Gastroesophageal sphincter (tissue), 4 donors: ENCODE results near the gene THRA. TPM values are rescaled to one million over a fixed set of nuclear protein-coding genes. Genes with fewer than 3 reads are reported as not detected.

Source experiments
- ATAC-seq: fragments of 150-250 bp; one replicate; pipeline ENCODE4 v1.9.1; 2016; ENCODE audit warnings: mild to moderate bottlenecking, moderate library complexity
- H3K27ac ChIP-seq, 4 donors: fragments of 200-600 bp; sonication (generic) in 3 of 4; 1 replicate in 3 of 4; 2 replicates in 1 of 4; pipeline ENCODE4 v1.5.1; 2016 to 2019
- H3K27me3 ChIP-seq: fragments of 200-600 bp; sonication (generic); one replicate; pipeline ENCODE4 v1.5.1; 2019
- H3K36me3 ChIP-seq, 2 donors: fragments of 200-600 bp; sonication (generic); one replicate each; pipeline ENCODE4 v1.5.1; 2019; ENCODE audit warnings: control low read depth in 1 of 2
- H3K4me1 ChIP-seq, 3 donors: fragments of 200-600 bp; sonication (generic); 1 replicate in 2 of 3; 2 replicates in 1 of 3; pipeline ENCODE4 v1.5.1; 2016 to 2019; ENCODE audit warnings: control low read depth in 2 of 3
- H3K4me3 ChIP-seq, 2 donors: fragments of 200-600 bp; sonication (generic); one replicate each; pipeline ENCODE4 v1.5.1; 2019; ENCODE audit warnings: mild to moderate bottlenecking in 1 of 2, moderate library complexity in 1 of 2
- H3K9me3 ChIP-seq, 3 donors: fragments of 200-600 bp; sonication (generic); one replicate each; pipeline ENCODE4 v1.5.1; 2017 to 2019; ENCODE audit warnings: control low read depth in 2 of 3
- EP300 ChIP-seq: sonication (generic); formaldehyde crosslinking; IDR thresholded peaks from one replicate; pipeline ENCODE4 v1.6.1; 2017; ENCODE audit warnings: antibody characterized with exemption, mild to moderate bottlenecking
- POLR2A ChIP-seq, 2 donors: fragments of 450-650 bp; IDR thresholded peaks; one replicate each; pipeline ENCODE4 v1.6.1; 2017; ENCODE audit warnings: antibody characterized with exemption in 2 of 2, mild to moderate bottlenecking in 2 of 2, moderate library complexity in 1 of 2
- POLR2AphosphoS5 ChIP-seq: sonication (generic); formaldehyde crosslinking; IDR thresholded peaks from one replicate; pipeline ENCODE4 v1.6.1; 2017; ENCODE audit warnings: antibody characterized with exemption
- WGBS, 2 donors: methylation state at CpG; one replicate each; pipeline ENCODE4 v1.1.5; 2018; ENCODE audit warnings: low coverage in 1 of 2; 5-methylcytosine and 5-hydroxymethylcytosine counted together
- total RNA-seq, 4 donors: library from RNA; depleted of rRNA; stranded (reverse); fragments of >200 nt; gene quantifications; one replicate each; pipeline ENCODE4 v1.1.0, GENCODE V29; 2016
- TF ChIP-seq, protein P1 (sequence below), 4 experiments: fragments of 200-600 bp in 2 of 4; fragments of 450-650 bp in 2 of 4; sonication (generic) in 1 of 4; IDR thresholded peaks; one replicate each; pipeline ENCODE4 v1.5.1; 2017 to 2019; ENCODE audit warnings: antibody characterized with exemption in 4 of 4, mild to moderate bottlenecking in 2 of 4, moderate library complexity in 2 of 4

The THRA gene
- total RNA-seq, 4 donors from 2014 or later = 84.8 to 133 (median 102) TPM

DNA sequence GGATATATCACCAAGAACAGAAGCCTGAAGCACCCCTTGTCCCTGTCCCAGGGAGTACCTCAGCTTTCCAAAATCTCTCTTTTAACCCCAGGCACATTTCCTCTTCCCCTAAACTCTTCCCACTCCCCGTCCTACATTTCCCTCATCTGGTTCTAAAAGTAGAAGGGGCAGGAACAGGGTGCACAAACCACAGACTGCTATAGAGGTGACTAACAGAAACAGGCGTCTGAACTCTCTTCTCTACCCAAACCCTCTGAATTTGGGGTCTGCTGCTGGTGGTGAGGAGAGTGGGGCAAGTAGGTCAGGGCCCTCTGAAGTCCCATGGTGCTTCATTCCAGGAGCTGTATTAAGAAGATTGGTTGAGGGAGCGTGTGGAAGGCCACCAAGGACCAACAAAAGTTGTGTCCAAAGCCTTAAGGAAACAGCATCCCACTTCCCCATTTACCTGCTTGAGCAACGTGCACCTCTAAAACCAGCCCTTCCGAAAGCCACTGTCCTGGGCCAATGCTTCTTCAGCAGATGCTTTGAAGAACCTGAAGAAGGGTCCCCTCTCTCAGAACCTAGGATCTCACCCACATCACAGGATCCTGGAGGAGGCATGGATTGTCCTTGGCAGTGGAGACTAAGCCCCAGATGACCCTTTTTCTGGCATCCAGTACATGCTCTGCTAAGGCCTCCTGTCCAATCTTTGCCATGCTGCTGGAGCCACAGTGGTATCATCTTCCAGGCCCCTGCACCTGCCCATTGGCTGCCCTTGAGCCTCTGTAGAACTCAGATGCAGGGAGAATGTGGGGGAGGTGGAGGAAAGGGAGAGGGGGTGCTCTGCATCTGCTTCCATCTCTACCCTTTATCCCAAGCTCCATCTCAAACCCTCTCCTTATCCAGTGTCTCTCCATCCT, 43.3 kb downstream of the THRA start:
- no peaks in the 10 kb centered on the region for H3K27me3 ChIP-seq
- TF ChIP-seq, protein P1, sequence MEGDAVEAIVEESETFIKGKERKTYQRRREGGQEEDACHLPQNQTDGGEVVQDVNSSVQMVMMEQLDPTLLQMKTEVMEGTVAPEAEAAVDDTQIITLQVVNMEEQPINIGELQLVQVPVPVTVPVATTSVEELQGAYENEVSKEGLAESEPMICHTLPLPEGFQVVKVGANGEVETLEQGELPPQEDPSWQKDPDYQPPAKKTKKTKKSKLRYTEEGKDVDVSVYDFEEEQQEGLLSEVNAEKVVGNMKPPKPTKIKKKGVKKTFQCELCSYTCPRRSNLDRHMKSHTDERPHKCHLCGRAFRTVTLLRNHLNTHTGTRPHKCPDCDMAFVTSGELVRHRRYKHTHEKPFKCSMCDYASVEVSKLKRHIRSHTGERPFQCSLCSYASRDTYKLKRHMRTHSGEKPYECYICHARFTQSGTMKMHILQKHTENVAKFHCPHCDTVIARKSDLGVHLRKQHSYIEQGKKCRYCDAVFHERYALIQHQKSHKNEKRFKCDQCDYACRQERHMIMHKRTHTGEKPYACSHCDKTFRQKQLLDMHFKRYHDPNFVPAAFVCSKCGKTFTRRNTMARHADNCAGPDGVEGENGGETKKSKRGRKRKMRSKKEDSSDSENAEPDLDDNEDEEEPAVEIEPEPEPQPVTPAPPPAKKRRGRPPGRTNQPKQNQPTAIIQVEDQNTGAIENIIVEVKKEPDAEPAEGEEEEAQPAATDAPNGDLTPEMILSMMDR (IDR thresholded peaks at IDR 0.05) = no peak
- TF ChIP-seq POLR2AphosphoS5 (no peak), POLR2A (IDR thresholded peaks at IDR 0.05) (no peak), EP300 (no peak)
- H3K27ac ChIP-seq = peak overlapping the region; percentile 94 to 99 (median 97)
- WGBS, 2 donors = 59 to 71% methylated on average over 2 to 3 of the region's 5 CpGs
- H3K36me3 ChIP-seq = no peaks in the 10 kb centered on the region
- peak overlapping the region in 1 of 2 donors; percentile 13 for H3K4me3 ChIP-seq
- no peak for ATAC-seq
- no peaks in the 10 kb centered on the region for H3K9me3 ChIP-seq
- peaks cover 36 to 100% (median 89%) of the 10 kb centered on the region in 3 donors for H3K4me1 ChIP-seq

DNA sequence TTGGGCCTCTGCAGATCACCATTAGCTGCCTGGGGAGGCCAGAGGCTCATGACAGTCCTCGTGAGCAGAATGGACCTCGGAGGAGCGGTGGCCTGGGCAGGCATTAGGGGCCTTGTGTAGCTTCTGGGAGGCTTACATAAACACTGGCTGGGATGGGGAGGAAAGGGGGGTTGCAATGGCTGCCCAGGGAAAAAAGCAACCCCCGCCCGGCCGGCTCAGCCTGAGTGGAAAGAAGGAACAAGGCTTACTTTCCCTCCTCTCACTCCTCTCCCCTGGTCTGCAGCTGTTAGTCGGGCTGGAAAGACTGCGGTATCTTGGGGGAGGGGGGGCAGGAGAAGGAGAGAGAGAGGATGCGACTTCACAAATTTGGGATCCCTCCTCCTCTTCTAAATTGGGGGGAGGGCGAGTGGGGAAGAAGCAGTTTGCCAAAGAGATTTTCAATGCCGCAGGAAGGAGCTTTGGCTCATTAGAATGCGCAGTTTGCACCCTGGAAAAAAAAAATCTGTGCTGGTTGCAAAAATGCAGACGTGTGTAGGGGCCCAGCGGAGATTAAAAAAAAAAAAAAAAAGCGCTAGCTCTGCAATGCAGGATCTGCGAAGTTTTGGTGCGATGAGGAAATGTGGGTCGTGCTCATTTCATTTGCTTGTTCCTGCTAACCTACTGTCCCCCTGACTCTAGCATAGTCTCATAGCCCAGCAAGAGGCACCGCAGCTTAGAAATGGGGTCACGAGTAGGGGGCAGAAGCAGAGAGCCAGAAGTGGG, 44.2 kb downstream of the THRA start:
- ATAC-seq = no peak
- Histone ChIP-seq H3K36me3 (no peaks in the 10 kb centered on the region), H3K4me3 (peak overlapping the region in 1 of 2 donors; percentile 13), H3K27ac (peak overlapping the region; percentile 94 to 99 (median 97)), H3K9me3 (no peaks in the 10 kb centered on the region), H3K27me3 (no peaks in the 10 kb centered on the region), H3K4me1 (peaks cover 38 to 100% (median 87%) of the 10 kb centered on the region in 3 donors)
- WGBS, 2 donors = 6 to 21% methylated on average over 8 to 11 of the region's 20 CpGs
- TF ChIP-seq POLR2A (IDR thresholded peaks at IDR 0.05) = no peak
- TF ChIP-seq POLR2AphosphoS5 = no peak
- TF ChIP-seq, protein P1 (IDR thresholded peaks at IDR 0.05) = no peak
- TF ChIP-seq EP300 = no peak

DNA sequence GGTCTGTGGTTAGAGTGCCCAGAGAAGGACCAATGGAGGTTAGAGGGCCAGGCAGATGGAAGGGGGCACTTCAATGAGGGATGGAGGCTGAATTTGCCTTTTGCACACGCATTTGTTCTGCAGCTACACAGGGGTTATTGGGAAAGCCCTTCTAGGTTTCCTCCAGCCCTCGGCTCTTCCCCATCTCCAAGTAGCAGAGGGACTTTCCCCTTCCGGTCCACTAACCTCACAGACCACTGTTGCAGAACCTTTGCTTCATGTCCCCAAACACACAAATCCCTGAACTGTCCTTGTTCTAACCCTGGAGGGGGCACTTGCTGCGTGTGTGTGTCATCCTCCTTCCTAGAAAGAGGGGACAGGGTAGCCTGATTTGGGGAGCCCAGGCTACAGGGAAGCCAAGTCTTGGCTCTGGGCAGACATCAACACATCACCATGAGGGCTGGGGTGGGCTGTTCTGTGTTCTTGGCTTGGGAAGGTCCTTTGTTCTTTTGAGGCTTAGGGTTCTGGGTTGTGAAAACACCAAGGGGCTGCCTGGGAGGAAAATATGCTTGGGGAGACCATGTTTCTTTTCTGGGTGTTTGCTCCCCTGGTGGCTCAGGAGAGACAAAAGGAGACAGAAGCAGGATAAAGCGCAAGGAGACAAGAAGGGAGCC, 44.9 kb downstream of the THRA start:
- WGBS, 2 donors = 11 to 13% methylated on average over 3 to 4 of the region's 5 CpGs
- Histone ChIP-seq H3K4me3 (peak overlapping the region in 1 of 2 donors; percentile 13), H3K27me3 (no peaks in the 10 kb centered on the region), H3K4me1 (peaks cover 45 to 100% (median 87%) of the 10 kb centered on the region in 3 donors), H3K27ac (peak overlapping the region; percentile 94 to 99 (median 97)), H3K36me3 (no peaks in the 10 kb centered on the region), H3K9me3 (no peaks in the 10 kb centered on the region)
- peak; percentile 5 for ATAC-seq
- TF ChIP-seq, protein P1 (IDR thresholded peaks at IDR 0.05) = peak in 1 of 4 experiments; percentile 25
- TF ChIP-seq POLR2A (IDR thresholded peaks at IDR 0.05) (no peak), EP300 (no peak)

DNA sequence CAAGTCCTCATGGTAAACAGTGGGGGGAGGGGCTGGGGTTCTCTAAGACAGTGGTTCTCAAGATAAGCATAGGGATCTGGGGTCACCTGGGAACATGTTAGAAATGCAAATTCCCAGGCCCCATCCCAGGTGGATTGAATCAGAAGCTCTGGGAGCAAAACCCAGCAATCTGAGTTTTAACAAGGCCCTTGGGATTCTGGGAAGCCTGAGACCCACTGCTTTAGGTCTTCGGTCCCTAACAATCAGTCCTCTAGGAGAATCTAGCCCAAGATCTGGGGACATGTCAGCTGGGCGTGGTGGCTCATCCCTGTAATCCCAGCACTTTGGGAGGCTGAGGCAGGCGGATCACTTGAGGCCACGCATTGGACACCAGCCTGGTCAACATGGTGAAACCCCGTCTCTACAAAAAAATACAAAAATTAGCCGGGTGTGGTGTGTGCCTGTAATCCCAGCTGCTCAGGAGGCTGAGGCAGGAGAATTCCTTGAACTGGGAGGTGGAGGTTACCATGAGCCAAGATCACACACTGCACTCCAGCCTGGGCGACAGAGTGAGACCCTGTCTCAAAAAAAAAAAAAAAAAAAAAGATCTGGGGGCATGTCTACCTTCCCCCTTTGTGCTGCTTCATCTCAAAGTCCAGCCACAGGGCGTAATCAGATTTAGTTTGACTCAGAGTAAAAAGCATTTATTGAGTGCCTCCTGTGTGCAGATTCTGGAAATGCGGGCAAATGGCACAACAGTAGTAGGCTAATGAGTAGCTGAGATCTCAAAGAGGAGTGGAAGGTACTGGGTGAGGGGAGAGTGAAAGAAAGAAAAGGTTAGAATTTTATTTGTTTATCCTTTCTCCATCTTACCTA, 46.4 kb downstream of the THRA start:
- Histone ChIP-seq H3K27me3 (no peaks in the 10 kb centered on the region), H3K27ac (peak overlapping the region; percentile 94 to 99 (median 97)), H3K9me3 (no peaks in the 10 kb centered on the region), H3K36me3 (no peaks in the 10 kb centered on the region), H3K4me3 (no peak overlapping the region), H3K4me1 (peaks cover 44 to 99% (median 86%) of the 10 kb centered on the region in 3 donors)
- 81 to 100% methylated on average over 2 to 3 of the region's 9 CpGs for WGBS, 2 donors
- TF ChIP-seq POLR2AphosphoS5 (no peak), EP300 (no peak), POLR2A (IDR thresholded peaks at IDR 0.05) (no peak)
- TF ChIP-seq, protein P1 (IDR thresholded peaks at IDR 0.05) = no peak
- ATAC-seq = no peak
